Nucleus accumbens (tissue), 56 donors: ENCODE measurements around the gene NR2F2.

ENCODE experiments used
- DNase-seq, 56 donors: peaks; one replicate each; lab custom pipeline; 2025; lab: John Stamatoyannopoulos, UW

The NR2F2 gene

DNA sequence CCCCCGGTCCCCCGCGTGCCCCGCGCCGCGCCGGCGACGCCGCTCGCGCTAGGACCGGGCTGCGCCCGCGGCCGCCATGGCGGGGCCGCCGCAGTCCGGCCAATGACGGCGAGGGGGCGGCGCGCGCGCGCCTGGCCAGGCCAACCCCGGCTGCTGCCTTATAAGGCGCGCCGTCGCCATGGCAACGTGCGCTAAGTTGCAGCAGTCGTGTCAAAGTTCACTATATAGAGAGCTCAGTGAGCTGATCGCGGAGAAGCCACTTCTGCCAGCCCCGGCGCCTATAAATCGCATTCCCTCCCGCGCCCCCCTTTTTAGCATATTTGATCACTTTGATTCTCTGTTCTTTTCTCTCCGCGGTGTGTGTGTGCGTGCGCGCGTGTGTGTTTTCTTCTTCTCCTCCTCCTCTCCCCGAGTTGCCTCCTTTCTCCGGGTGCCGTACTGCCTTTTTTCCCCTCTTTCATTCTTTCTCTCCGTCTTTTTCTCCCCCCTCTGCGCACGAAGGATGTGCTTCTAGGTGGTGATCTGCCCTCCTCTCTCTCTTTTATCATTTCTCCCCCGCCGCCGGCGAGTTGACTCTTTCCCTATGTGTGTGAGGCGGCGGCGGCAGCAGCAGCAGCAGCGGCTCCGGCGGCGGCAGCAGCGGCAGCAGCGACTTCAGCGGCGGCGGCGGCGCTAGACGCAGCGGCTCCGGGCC, at the start of gene NR2F2:
Gene NR2F2 (plus strand): TSS at position 251 of the 694 bp plus-strand sequence. CDS start 1,406 bp downstream, outside the sequence.
- peak in 50 of 56 donors; percentile 9 to 87 (median 48) for DNase-seq

- no peak for DNase-seq
Measured at GRCh38 chr15:96285305-96285704, 45.2 kb upstream of the NR2F2 start.

GRCh38 chr15:96285729-96286254, 44.7 kb upstream of the NR2F2 start:
- no peak for DNase-seq

GRCh38 chr15:96290679-96291078, 39.8 kb upstream of the NR2F2 start:
- no peak for DNase-seq

DNA sequence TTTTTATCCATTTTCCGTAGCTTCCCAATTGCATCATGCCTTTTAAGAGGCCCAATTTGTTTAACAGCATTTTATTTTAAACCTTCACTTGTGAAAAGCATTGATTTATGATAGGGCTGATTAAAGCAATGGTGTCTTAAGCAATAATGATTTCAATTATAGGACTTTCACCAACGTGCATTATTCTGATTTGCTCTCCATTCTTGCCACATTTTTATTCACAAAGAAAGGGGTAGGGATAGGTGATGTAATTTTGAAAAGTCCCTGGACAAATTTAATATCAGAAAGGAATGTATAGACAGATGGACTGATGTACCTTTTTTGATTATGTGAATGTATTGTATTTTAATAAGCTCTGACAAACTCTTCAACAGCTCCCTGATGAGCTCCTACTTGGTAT, 37.9 kb upstream of the NR2F2 start:
- no peak for DNase-seq

DNA sequence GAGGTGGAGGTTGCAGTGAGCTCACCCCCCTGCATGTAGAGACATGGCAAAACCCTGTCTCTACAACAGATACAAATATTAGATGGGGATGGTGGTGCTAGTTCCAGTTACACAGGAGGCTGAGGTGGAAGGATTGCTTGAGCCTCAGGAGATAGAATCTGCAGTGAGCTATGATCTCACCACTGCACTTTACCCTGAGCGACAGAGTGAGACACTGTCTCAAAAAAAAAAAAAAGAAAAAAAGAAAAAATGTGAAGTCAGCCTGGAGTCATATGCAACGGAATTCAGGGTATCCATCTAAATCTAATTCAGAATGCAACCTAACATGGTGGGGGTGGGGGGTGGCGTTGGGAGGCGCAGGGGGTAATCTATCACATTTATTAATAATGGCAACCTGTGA, 37.1 kb upstream of the NR2F2 start:
- no peak for DNase-seq

DNA sequence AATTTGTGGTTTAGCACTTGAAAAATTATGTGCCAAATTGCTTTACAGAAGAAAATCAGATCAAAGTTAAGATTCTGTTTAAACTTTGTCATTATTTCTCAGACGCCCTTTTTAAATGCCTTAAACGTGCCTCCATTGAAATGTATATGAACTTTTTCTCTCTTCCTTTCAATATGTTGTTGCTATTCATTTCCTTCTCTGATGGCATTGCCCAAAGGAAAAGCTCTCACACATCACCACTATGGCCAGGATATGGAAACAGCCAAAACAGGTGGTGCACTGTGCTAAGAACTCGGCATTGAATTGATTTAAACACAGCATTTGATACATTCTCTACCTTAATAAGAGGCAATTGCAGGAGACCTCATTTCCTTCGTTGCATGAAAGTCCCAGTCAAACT, 35.7 kb upstream of the NR2F2 start:
- DNase-seq = no peak

- DNase-seq = no peak
Measured at GRCh38 chr15:96296264-96296663, 34.2 kb upstream of the NR2F2 start.

DNA sequence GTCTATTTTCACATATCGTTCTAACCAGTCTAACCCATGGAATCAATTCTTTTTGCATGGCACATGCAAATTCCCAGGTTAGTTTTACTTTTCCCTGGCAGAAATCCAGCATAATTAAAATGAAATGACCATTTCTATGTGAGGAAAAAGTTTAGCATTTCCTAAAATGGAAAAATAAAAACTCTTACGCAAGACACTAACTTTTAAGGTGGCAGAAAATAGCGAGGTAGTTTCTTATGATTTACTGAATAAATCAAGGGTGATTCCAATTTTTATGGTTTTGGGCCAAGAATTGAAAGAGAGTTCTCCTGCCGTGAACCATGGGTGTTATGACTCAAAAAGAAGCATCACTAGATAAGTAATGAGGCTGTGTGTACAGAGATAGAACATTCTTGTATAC, 32.7 kb upstream of the NR2F2 start:
- no peak for DNase-seq

DNA sequence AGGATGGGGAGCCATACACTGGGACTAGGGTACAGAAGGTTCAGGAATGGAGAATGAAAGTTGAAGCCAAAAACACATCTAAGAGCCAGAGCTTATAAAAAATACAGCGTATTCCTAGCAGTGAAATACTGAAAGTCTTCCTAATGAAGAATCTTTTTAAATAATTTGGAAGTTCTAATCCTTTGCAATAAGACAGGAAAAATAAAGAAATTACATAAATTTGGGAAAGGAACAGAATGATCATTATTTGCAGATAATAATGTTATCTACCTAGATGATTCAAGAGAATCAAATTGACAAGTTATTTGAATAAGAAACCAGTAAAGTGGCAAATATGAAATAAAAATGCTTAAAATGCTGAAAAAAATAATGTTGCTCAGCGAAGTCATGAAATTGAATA, 32.3 kb upstream of the NR2F2 start:
- DNase-seq = no peak

DNA sequence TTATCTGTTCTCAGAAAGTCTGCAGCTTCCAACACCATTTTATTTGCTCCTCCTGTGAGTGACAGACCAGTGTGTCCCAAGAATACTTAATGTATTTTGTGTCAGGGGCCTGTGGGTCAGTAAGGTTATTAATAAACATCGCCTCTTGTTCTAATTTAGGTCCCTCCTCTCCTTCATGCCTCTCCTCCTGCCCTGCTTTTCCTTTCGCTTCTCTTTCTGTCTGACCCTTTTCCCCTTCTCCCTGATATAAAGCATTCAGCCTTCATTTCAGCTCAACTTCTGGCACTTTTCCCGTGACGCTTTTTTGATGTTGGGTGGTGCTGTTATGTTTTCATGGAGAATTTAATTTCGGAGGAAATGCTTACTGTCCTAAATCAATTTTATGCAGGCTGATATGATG, 29.7 kb upstream of the NR2F2 start:
- DNase-seq = no peak

GRCh38 chr15:96303503-96304056, 26.9 kb upstream of the NR2F2 start:
- no peak for DNase-seq

DNA sequence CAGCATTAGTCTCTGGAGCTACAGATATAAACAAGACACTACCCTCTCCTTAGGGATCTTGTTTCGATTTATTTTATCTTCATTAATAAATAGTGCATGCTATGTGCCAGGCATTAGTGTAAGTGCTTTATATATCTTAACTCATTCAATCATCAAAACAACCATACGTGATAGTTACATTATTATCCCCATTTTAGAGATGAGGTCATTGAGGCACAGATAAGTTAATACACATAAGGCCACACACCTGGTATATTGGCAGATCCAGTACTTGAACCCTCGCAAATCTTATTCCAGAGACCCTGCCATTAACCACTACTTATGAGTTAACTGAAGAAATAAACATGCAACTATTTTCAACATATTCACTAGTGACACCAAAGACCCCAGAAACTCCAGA, 25.7 kb upstream of the NR2F2 start:
- no peak for DNase-seq

DNA sequence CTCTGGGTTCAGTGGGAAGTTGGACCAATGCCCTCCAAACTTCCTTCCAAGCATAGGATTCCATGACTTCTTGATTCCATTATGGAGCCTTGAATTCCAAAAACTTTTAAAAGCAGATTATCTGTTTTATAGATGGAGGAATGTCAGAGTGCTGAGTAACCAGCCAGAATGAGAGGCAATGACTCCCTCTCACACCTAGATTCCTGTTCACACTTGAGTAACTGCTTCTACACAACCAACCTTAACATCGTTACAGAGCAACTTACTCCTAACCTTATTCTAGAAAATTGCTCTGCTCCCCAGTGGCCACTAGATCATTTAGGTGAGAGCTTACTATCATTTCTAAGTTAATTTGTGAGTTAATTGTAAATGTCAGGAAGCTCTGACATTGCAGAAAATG, 24.2 kb upstream of the NR2F2 start:
- DNase-seq = no peak

- no peak for DNase-seq
Measured at GRCh38 chr15:96307856-96308394, 22.6 kb upstream of the NR2F2 start.

- no peak for DNase-seq
Measured at GRCh38 chr15:96309143-96309660, 21.3 kb upstream of the NR2F2 start.

- DNase-seq = no peak
Measured at GRCh38 chr15:96311256-96311955, 19.1 kb upstream of the NR2F2 start.

- no peak for DNase-seq
Measured at GRCh38 chr15:96311956-96312294, 18.6 kb upstream of the NR2F2 start.

GRCh38 chr15:96312641-96313335, 17.7 kb upstream of the NR2F2 start:
- DNase-seq = no peak

GRCh38 chr15:96314518-96314917, 16.0 kb upstream of the NR2F2 start:
- DNase-seq = no peak

DNA sequence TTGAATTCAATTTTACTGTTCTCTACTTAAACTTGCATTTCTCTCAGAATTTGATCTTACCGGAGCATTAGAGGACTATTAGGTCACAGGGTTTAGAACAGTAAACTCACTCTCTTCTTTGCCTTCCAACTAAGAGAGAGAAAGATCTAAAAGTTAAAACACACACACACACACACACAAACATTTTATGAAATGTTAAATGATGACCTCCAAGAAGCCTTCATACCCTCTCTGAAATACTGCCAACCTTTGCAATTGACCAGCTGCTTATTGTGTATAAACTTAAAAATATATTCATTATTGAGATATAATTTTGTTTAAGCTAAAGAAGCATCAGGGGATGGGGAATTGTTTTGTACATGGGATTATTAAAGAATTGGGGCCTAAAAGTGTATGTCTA, 15.5 kb upstream of the NR2F2 start:
- DNase-seq = no peak
